HG03159 (cell line): ENCODE results near the gene DUOXA2.
"Not testable (repeated sequence)": the region's sequence is repeated elsewhere in the genome, so short reads cannot be mapped to it uniquely, and the experiment has no call there.

Experiments
- ATAC-seq: cut with Tn5 transposase; IDR thresholded peaks from one replicate; pipeline ENCODE4 v1.9.1; 2021; ENCODE audit warnings: mild to moderate bottlenecking, moderate library complexity; ENCODE audit not compliant: unreplicated experiment

DUOXA2 gene

GRCh38 chr15:45134682-45135604, 20.8 kb downstream of the DUOXA2 start:
- ATAC-seq, result no peak

- not testable (repeated sequence) for ATAC-seq
These were observed 21.7 kb downstream of the DUOXA2 start for GRCh38 chr15:45135705-45136377.

- ATAC-seq, result no peak
These were observed 22.2 kb downstream of the DUOXA2 start for GRCh38 chr15:45136378-45136764.

- no peak for ATAC-seq
These were observed 23.6 kb downstream of the DUOXA2 start for GRCh38 chr15:45137703-45138102.

GRCh38 chr15:45138814-45139765, 25.0 kb downstream of the DUOXA2 start:
- ATAC-seq, result no peak

GRCh38 chr15:45139770-45140169, 25.6 kb downstream of the DUOXA2 start:
- ATAC-seq, result no peak

GRCh38 chr15:45140557-45141250, 26.6 kb downstream of the DUOXA2 start:
- ATAC-seq, result no peak

GRCh38 chr15:45141386-45141785, 27.3 kb downstream of the DUOXA2 start:
- ATAC-seq, result no peak

GRCh38 chr15:45143056-45143455, 28.9 kb downstream of the DUOXA2 start:
- no peak for ATAC-seq

- ATAC-seq, result no peak
These were observed 29.8 kb downstream of the DUOXA2 start for GRCh38 chr15:45143946-45144345.

- ATAC-seq, result no peak
These were observed 30.6 kb downstream of the DUOXA2 start for GRCh38 chr15:45144775-45145174.

GRCh38 chr15:45146405-45146804, 32.3 kb downstream of the DUOXA2 start:
- ATAC-seq, result no peak

GRCh38 chr15:45147606-45148005, 33.5 kb downstream of the DUOXA2 start:
- no peak for ATAC-seq

- ATAC-seq, result no peak
These were observed 34.2 kb downstream of the DUOXA2 start for GRCh38 chr15:45148076-45149059.

- ATAC-seq, result no peak
These were observed 34.9 kb downstream of the DUOXA2 start for GRCh38 chr15:45149060-45149459.

GRCh38 chr15:45150481-45150880, 36.4 kb downstream of the DUOXA2 start:
- ATAC-seq, result no peak

- no peak for ATAC-seq
These were observed 36.9 kb downstream of the DUOXA2 start for GRCh38 chr15:45150997-45151396.

GRCh38 chr15:45151998-45152828, 38.1 kb downstream of the DUOXA2 start:
- no peak for ATAC-seq
